Hematopoietic multipotent progenitor cell (in vitro differentiated cells): ENCODE data around the gene IFRD1. TPM values are rescaled to one million over a fixed set of nuclear protein-coding genes. Genes with fewer than 3 reads are reported as not detected.
A peak's percentile ranks its signal among the peaks of the same experiment; 100 is the strongest.

Source experiments
- DNase-seq, 3 donors: peaks; one replicate each; pipeline ENCODE4 v3.0.0-alpha.2; 2011 to 2015; ENCODE audit warnings: low read depth in 2 of 3, low spot score in 2 of 3
- total RNA-seq: library from RNA; depleted of rRNA; stranded (reverse); fragments of >200 nt; gene quantifications from one replicate; pipeline ENCODE4 v1.2.3, GENCODE V29; 2012

IFRD1 gene
- total RNA-seq, 1 donor: 55.5 TPM

DNA sequence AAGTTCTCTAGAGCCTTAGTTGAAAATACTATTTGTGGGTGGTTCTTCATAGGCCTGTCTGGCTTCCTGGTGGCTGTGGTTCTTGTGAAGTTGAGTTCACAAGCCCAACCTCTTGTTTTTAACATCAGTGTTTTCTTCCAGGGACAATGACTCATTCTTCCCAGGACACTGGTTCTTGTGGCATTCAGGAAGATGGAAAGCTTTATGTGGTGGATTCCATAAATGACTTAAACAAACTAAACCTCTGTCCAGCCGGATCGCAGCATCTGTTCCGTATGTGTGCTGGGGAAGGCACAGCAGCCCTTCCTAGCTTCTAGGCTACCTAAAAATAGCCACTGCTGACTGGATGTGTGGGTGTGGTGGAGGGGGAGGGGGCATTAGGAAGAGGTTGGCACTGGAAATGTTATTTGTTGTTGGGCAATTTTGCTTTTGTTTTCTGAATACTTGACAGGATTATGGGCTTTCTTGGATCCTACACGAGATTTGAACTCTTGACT is 34.5 kb downstream of the IFRD1 start:
- DNase-seq: no peak

DNA sequence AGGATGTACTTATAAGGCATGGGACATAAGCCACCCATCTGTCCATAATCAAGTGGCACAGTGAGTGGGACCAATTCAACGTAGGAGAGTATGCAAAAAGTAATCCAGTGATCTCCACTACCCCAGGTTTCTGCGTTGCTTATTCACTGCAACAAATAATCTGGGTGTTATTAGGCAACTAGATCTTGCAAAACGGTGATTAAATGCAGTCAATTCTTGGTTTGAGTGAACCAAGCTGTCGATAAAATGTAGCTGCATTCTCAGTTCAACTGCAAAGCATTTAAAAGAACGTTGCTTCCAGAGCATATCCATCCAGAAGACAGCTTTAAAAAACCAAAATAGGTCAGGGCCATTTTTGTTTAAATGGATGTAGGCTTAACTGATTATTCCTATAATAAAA is 35.5 kb downstream of the IFRD1 start:
- DNase-seq: no peak

DNA sequence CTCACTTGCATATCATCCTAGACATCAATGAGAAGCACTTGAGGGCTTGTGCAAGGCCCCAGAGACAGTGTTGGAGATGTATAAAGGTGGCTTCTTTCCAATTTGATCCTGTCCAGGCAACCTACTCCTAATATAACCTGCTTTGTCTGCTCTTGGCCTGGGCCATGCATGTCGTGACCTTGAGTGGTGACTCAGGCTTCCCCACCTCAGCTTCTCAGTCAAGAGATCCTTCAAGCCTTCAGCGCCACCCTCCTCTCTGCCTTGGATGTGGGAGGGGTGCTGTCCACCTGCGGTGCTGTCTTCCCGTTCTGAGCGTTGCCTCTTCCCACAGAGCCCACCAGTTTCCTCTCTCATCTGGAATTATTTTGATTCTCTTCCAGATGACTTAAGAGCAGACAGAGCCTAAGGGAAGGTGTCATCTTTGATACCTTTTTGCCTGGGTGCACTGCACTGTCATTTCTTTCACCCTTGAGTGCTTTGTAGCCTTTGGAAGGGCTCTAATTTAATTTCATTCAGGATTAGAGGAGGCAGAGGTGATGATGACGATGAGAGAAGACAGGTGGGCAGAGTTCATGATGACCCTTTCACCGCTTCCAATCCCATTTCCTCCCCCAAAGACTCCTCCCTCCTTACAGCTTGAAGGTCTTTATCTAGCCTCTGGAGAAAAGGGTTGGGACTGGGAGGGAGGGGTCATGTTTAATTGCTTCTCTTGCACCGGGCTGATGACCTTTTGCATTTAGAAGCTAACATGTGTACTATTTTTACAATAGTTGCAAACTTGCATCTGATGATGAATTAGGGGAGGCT is 37.4 kb downstream of the IFRD1 start:
- DNase-seq: no peak

DNA sequence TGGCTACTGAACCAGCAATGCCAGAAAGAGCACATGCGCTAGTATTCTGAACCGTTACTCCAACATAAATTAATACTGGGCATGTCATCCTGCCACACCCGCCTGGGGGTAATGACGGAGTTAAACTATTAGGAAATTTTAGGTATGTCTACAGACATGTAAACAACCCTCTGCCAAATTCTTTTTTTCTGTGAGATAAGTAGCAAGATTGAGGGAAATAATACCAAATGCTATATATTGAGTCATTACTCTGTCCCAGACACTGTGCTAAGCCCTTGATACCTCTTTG is 37.9 kb downstream of the IFRD1 start:
- no peak for DNase-seq

DNA sequence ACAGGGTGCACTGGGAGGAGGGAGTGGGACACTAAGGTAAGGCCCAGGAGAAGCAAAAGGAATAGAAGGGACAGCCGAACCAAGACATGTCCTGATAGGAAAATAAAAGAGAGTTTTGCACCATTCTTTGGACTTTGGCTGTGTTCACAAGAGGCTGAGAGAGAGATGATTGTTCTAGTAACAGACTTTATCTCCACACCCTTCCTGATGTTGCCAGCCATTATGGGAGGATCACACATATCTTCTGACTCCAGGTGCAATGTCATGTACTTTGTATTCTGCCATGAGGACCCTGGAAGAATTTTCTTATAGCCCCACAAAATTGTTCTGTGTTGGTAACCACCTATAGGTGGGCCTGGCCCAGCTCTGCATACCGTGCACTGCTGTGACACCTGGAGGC is 41.9 kb downstream of the IFRD1 start:
- no peak for DNase-seq

DNA sequence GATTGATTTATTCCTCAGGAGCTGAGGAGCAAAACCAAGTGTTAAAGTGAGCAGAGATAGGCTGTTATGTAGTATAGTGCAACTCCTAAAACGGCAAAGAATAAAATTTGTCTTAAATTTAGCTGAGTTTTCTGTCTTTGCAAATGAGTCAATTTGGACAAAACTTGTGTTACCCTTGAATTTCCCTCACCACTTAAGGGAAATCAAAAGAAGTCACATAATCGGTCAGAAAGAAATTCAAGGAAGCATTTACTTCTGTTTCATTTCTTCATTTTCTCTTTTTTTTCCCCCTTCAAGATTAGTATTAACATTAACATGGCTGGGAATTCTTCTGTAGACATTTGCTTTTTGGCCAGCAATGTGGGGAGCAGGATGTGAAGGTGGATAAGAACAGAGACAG is 44.4 kb downstream of the IFRD1 start:
- no peak for DNase-seq

DNA sequence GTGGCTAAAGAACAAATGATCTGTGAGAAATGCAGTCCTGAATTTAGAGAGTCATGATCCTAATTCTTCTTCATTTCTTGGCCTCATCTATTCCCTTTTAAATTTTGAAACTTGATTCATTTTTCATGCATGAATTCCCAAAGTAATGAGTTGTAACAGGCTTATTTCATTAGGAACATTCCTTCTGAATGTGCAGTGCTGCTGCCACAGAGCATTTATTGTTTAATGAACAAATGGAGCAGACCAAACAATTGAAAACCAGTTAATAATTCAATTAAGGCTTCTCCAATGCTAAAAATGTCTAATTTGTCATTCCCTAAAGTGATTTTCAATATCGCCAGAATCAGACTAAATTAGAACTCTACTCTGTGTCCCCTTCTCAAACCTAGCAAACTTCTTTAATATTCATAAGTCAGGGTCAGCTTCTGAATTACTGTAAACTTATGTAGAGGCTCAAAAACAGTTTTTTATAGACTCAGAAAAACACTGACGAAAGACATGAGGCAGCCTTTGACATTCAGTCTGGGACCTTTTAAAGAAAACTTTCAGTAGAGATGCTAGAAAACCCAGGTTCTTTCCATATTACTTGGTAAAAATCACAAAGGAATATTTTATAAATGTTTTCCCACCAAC is 45.0 kb downstream of the IFRD1 start:
- DNase-seq: no peak

DNA sequence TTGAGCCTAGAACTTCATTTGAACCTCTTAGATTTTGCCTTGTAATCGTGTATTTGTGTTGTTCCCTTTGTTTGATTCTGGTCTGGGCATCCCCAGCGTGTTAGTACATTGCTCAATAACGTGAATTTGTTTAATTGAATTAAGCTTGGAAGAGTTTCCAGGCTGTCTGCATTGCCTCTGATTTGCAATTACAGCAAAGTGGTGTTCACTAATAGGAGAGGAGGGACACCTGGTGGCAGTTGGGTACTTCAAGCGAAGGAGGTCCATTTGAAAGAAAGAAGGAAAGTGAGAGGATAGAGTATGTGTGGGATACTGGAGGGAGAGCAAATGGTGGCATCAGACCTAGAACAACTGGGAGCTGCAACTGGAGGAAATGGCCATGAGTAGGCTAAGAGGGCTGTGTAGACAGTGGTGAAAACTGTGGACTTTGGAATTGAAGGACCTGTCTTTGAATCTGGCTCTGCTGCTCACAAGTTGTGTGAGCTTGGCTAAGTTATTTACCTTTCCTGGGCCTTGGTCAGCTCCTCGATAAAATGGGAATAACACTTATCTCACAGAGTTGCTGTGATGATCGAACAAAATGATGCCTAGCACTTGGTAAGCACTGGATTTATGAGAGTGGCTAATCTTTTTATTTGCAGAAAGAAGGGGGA is 45.7 kb downstream of the IFRD1 start:
- DNase-seq: peak in 2 of 3 donors; percentile 43 to 75

DNA sequence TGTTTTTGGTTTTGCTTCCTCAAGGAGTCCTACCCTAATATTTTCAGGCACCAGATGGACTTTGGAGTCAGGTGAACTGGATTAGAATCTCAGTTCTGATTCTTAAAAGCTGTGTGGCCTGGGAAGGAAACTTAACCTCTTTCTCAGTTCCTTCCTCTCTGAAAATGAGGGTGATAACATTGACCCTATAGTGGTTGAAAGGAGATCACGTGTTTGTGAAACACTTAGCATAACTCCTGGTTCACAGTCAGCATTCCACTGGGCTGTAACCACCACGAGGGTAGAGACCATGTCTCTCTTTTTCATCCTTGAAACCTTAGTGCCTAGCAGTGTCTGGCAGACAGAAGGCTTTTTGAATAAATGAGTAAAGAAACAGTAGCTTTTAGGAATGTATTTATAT is 47.2 kb downstream of the IFRD1 start:
- no peak for DNase-seq

DNA sequence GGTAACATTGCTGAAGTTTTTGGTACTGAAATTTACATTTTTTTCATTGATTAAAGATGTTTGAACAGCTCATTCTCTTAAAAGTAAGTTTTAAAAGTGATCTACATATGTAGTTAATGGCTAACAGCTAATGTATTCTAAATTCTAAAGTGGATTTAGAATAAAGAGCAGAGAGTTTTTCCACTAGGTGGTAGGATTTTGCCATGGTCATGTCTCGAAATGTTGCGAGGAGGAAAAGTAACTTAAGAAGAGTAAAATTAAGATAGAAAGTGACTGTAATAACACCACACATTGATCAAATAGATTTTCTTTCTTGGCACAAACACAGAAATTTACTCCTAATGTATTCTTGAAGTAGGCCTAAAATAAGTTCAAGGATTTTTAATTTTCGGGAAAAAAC is 50.4 kb downstream of the IFRD1 start:
- no peak for DNase-seq

DNA sequence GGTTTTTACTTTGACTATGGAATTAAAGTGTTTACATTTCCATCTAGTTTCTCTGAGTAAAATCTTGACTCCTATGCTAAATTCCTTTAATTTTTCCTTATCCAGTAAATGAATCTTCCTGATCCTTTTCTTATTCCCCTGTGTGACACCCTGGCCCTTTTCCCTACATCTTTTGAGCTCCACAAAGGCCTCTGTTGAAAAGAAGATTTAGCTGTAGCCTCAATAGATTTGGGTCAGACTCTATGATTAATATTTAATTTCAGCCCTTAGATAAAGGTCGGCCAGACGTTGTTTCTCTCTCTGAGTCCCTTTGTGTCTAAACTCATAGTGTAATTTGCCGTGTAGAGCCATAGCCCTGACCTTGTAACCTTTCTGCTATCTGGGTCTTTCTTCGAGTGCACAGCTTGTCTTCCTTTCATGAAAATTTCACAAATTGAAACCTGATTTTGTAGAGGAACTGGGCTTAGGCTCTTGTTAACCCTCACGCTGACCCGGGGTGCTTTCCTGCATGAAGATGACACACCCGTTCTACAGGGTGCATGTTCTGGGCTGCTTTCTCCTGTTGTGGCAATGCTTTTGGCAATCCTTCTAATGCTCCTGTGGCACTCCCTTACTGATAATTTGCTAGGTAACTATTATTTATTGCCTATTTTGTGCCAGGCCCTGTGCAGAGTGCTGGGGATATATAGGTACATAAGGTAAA is 51.7 kb downstream of the IFRD1 start:
- DNase-seq: no peak

DNA sequence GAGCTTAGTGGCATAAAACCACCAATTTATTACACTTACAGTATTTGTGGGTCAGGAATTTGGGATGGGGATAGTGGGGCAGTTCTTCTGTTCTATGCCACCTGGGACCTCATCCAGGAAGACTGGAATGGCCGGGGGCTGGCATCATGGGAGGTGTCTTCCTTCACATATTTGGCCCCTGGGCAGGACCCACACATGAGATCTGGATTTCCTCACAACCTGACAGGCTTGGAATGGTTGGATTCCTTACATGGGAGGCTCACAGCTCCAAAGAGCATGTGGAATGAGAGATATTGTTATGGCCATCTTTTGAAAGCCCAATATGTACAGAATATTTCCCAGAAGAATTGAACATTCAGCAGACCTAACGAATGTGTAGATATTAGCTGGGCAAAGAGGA is 52.4 kb downstream of the IFRD1 start:
- DNase-seq: no peak

DNA sequence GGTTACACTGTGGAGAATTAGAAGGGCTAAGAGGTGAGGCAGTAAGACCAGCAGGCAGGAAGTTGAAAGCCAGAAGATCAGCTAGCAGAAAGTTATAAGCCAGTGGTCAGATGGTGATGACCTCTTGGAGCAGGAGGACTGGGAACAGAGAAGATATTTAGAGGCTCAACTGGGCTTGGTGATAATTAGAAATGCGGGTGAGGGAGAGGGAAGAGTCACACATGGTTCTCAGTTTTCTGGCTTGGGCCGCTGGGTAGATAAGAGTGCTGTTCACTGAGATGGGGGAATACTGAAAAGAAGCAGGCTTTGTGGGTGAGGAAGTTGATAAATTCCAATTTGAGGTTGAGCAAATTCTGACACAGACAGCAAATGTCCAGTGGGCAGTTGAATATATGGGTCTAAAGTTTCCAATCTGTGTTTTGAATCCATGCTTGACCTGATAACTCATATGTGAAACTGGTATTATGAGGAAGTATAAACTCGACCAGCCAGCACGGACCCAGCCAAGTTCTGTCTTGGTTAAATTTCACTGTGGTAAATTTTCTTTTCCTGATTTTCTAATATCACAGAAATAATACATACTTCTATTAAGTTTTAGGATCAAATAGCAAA is 53.2 kb downstream of the IFRD1 start:
- DNase-seq: no peak

DNA sequence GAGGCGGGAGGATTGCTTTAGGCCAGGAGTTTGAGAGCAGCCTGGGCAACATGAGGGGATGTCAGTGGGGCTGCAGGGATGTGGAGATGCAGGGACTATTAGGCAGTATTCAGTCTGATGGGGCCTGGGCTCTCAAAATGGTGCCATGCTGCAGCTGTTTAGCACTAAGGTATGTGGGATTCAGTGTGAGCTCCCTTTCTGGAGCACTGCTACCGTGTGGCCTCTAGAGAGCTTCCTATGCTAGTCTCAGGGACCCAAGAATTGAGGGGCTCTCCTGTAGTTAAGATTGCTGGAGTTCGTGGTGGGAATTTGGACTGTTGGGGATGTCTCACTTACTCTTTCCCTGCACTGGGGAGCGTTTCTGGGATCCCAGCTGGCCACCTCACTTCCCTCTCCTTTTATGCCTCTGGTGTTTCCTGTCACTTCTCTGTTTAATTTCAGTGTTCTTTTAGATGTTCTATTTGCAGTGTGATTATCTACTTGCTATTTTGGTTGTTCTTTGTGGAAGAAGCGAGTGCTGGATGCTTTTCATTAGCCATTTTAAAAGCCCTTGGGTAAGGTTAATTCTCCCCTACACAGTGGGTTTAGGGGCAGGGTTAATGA is 53.9 kb downstream of the IFRD1 start:
- DNase-seq: no peak

DNA sequence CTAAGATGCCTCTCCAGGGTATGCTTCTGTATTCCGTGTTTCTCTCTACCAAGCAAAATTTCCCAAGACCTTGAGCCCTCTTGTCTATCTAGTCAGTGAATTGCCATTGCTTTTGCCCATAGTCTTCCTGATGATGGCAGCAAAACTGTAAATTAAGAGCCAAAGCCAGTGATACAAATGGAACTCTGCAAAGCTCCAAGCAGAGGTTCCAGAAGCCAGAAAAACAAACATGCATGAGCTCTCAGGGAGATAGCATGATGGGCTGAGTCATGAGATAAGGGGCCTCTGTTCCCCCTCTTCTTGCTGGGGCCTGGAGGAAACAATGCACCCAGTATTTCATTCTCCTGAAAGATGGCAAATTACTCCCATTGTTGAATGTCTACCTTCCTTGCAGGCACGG is 55.2 kb downstream of the IFRD1 start:
- no peak for DNase-seq

DNA sequence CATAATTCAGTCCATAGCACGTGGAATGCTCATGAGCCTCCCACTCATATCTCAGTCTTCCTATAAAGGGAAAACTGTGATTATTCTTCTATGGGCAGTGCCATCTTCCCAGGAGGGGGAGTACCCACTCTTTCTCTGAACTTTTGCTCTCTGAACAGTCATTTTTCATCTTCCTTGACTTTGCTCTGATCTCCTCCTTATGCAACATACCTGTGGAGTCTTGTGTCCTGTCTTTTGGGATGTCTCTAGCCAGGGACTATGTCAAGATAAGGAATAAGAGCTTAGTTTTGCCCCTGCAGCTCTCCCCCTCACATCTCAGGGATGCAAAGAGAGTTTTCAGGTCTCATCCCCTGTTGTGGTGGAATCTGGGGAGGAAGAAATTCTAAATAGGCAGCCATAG is 58.1 kb downstream of the IFRD1 start:
- DNase-seq: no peak

DNA sequence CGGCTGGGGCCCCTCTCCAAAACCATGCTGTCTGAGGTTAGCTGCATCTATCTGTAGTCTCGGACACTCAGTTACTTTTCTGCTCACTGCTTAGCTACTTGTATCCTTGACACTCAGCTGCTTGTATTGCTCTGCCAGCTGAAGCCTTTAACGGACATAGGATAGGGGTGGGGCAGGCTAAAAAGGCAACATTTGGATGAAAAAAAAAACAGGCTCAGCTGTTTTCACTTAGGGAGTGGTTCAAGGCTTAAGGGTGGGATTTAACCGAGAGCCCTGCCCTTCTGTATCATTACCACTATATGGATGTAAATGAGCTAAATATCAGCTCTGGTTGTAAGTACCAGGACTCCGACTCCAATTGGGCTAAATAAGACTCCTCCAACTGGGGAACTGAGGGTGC is 59.1 kb downstream of the IFRD1 start:
- DNase-seq: no peak

DNA sequence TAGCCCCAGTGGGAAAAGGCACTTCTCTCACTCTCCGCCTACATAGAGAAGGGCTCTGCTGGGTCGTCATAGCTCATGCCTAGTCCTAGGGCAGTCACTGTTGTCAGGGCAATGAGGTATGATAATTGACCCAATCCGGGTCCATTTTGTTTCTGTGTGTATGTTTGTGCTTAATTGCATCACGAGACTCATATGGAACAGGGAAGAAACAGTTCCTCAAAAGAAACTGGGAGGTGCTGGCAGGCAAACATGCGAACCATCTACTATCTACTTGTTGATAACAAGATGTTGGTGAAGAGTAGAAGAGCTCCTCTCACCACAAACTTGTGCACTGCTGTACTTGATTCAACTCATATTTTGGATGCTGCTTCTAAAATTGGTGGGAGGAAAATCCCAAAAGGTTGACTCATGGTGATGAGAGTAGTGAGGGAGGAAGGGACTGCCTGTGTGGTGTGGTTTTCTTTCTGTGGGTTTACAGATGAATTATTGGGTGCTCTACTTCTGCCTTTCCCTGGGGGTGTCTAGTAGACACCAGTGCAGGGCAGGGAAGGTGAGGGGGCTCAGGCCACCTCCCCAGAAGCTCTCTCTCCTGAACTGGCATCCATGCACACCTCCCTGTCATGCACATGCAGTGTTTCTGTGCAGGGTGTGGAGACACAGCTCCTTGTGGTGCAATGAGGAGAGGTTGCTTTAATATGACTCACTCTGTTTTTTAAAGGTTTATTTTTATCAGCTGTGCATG is 59.9 kb downstream of the IFRD1 start:
- DNase-seq: peak in 2 of 3 donors; percentile 5 to 6

DNA sequence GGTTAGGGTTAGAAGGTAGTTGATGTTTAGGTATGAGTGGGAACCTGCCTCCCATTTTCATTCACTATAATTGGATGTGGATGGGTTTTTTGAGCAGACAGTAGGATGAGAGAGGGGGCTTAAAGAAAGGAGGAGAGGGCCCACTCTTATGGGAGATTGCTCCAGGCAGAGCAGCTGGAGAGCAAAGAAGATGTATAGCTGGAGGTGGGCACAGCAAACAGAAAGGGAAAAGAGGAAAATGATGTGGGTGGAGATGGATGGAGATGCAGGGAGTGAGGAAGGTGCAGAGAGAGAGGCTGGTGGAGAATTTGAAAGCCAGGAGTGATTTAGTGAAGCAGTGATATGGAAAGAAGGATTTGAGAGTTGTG is 60.5 kb downstream of the IFRD1 start:
- no peak for DNase-seq
